Measurements from ENCODE around the gene CENPP. TPM values are rescaled to one million over a fixed set of nuclear protein-coding genes. Genes with fewer than 3 reads are reported as not detected.
"Not testable (repeated sequence)": the region's sequence is repeated elsewhere in the genome, so short reads cannot be mapped to it uniquely, and the experiment has no call there.

Gene CENPP
- total RNA-seq, 1 donor from 2014 or later: 1.6 TPM

- no peak for DNase-seq (ENCODE audit: low read depth in 2 of 2)
Measured at GRCh38 chr9:92613268-92614122, 287.7 kb downstream of the CENPP start.

GRCh38 chr9:92614123-92614510, 288.4 kb downstream of the CENPP start:
- DNase-seq (ENCODE audit: low read depth in 2 of 2): no peak

DNA sequence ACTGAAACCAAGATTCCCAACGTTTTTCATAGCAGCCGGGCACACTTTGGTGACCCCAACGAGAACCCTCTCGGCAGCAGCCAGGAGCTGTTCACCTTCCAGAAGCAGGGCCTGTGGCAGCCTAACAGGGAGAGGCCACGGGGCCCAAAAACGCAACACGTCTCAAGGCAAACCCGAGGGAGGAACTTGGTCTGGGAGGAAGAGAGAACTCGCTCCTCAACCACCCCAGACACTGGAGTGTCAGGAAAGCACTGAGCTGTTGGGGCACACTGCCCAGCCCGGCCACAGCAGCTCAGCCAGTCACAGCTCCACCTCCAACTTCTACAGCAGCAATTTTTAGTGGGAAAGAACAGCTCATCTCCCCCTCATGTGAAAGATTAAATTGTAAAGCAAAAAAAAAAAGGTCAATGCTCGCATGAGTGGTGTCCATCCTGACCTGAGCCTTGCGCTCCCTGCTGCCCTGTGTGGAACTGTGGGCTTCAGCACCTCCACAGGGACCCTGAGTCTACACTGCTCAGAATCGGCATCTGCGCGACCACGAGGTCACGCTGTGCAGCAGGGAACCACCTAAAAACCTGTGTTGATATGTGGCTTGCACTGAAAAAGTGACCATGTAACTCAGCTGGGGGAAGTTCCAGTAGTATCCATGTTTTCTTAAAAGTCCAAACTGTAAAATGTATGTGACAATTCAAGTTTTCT, 289.2 kb downstream of the CENPP start:
- DNase-seq (ENCODE audit: low read depth in 2 of 2): no peak

- no peak for DNase-seq (ENCODE audit: low read depth in 2 of 2)
Measured at GRCh38 chr9:92615790-92616189, 290.0 kb downstream of the CENPP start.

DNA sequence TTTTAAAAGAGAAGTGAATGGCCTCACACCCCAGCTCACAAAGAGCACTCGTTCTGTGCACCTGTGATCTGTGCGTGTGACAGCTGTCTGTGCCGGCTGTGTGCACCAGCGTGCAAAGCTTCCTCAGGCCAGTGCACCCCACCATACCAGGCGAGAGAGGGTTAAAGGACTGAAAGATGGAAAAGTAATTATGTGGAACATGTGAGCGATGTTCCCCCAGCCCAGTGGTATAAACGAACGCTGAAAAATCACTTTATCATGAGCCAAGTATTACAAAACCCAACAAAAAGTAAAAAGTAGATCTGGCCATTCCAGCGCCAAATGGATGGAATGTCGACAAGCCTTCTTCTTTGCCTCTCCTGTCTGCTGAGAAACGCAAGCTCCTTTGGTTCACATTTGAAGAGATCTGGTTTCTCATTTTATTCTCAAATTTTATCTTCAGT, 290.5 kb downstream of the CENPP start:
- DNase-seq (ENCODE audit: low read depth in 2 of 2): no peak

DNA sequence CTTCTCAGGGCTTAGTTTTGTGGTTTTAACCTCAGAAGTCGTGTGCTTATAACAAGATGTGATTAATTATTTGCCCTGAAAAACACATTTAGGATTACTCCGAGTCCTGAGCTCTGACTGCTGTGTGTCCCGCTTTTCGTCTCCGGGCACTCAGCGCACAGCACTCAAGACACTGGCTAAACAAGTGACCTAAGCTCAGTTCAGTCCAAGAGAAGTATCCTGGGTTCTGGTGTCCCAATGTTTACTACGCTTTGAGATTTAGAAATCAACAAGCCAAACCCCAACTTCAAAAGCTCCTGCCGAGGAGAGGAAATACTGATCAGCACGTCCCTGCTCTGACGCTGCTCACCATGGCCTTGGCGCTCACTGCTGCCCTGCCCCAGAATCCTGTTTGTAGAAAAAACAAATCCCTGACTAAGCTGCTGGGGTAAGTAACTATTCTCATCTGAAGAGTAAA, 290.9 kb downstream of the CENPP start:
- DNase-seq (ENCODE audit: low read depth in 2 of 2): no peak

DNA sequence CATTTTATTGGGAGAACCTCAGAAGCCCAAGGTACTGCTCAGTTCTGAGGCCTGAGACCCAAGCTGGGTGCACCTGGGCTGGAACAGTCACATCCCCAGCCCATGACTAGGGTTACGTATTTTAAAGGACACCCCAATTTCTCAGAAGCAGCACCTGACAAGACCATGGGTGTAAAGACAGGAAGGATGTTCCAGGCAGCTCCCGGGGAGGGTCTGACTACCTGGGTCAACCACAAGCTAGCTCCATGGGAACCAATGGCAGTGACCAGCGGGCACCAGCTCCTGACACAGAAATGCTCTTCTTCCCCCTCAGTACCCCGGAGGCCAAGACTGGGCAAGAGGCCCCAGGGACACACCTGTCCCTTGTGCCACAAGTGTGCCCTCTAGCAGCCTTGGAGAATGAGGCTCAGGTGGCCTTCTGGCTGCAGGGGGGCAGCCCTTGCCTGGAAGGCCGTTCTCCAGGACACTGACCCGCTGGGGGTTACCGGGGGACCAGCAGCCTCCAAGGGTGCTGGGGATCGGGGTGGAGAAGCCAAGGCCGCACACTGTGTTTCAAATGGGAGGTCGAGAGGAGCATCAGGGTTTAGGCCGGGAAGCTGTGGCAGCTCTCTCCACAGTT, 291.6 kb downstream of the CENPP start:
- DNase-seq (ENCODE audit: low read depth in 2 of 2): no peak

GRCh38 chr9:92617951-92618510, 292.3 kb downstream of the CENPP start:
- DNase-seq (ENCODE audit: low read depth in 2 of 2): no peak

- DNase-seq (ENCODE audit: low read depth in 2 of 2): peak in 1 of 2 donors; percentile 28
Measured at GRCh38 chr9:92618633-92619225, 293.0 kb downstream of the CENPP start.

- no peak for DNase-seq (ENCODE audit: low read depth in 2 of 2)
Measured at GRCh38 chr9:92619601-92620300, 294.0 kb downstream of the CENPP start.

- no peak for DNase-seq (ENCODE audit: low read depth in 2 of 2)
Measured at GRCh38 chr9:92620845-92621244, 295.1 kb downstream of the CENPP start.

DNA sequence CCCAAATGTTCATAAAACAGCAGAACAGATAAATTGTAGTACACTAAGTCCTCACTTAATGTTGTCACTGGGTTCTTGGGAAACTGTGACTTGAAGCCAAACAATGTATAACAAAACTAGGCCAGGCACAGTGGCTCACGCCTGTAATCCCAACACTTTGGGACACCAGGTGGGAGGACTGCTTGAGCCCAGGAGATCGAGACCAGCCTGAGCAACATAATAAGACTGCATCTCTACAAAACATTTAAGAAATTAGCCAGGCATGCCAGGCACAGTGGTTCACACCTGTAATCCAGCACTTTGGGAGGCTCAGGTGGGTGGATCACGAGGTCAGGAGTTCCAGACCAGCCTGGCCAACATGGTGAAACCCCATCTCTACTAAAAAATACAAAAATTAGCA, 298.2 kb downstream of the CENPP start:
- not testable (repeated sequence) for DNase-seq (ENCODE audit: low read depth in 2 of 2)

GRCh38 chr9:92626484-92626883, 300.7 kb downstream of the CENPP start:
- DNase-seq (ENCODE audit: low read depth in 2 of 2): no peak

GRCh38 chr9:92627651-92628050, 301.9 kb downstream of the CENPP start:
- DNase-seq (ENCODE audit: low read depth in 2 of 2): no peak

DNA sequence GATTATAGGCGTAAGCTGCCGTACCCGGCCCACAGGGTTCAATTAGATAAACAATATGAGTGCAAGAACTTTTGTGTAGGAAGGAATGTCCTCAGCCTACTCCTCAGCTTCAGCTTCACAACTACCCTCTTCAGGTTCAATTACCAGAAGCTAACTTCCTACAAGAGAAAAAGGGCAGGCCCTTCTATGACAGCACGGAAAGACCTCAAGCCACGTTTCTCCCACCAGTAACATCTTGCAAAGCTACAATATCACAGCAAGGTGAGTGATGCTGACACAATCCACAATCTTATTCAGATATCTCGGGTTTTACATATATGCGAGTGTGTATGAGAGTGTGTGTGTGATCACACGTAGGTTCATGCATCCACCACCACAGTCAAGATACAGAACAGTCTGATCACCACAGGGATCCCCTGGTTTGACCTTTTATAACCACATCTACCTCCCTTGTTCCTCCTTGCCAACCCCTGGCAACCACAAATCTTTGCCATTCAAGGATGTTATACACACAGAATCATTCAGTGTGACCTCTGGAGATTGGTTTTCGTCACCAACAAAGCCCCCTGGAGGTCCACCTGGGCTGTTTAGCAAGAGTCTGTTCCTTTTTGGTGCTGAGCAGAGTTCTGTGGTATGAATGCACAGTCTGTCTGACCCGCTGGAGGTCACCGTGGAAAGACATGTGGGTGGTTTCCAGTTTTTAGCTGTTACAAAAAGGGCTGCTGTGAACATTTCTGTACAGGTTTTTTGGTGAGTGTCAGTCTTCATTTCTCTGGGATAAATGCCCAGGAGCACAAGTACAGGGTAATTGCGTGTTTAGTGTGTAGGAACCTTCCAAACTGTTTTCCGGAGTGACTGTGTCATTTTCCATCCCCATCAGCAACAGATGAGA, 305.9 kb downstream of the CENPP start:
- peak in 1 of 2 donors; percentile 50 for DNase-seq (ENCODE audit: low read depth in 2 of 2)

- DNase-seq (ENCODE audit: low read depth in 2 of 2): no peak
Measured at GRCh38 chr9:92632641-92633040, 306.9 kb downstream of the CENPP start.

DNA sequence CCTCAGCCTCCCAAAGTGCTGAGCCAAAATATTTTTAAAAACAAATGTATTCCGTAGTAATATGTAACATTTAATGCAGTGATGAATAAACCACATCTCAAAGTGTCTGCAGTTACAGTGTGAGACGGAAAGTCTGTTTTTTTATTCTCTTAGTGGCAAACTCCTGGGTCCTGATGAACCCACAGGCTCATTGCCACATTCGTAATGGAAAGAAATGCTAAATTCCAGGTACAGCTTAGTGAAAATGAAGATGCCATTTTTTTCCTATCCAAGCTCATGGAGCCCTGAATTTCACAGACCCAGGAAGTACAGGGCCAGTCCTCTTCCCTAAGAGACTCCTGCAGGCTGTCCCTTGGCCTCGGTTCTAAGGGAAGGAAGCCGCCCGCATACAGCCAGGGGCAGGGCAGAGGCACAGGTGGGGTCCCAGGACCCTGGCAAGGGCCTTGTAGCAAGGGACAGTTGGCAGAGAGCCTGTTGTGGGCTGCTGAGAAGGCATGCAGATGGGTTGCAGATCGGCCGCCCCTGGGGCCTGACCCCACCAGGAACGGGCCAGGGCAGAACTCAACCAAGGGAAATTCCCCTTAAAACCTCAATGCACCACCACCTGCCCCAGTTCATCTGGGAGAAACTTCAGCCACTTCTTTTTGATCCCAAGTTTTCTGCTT, 308.0 kb downstream of the CENPP start:
- no peak for DNase-seq (ENCODE audit: low read depth in 2 of 2)

- peak; percentile 79 to 85 for DNase-seq (ENCODE audit: low read depth in 2 of 2)
Measured at GRCh38 chr9:92634712-92635605, 309.2 kb downstream of the CENPP start.

Measured in lung microvascular endothelial cell (primary cell).